NOMO-1 treated with dmso at 0.1 percent for 144 hours (cell line): ENCODE results near the gene RRAGD.
A peak's percentile ranks its signal among the peaks of the same experiment; 100 is the strongest.

Source experiments
- DNase-seq: peaks from one replicate; lab custom pipeline; 2025; ENCODE audit not compliant: unreplicated experiment; lab: John Stamatoyannopoulos, UW

RRAGD gene, protein sequence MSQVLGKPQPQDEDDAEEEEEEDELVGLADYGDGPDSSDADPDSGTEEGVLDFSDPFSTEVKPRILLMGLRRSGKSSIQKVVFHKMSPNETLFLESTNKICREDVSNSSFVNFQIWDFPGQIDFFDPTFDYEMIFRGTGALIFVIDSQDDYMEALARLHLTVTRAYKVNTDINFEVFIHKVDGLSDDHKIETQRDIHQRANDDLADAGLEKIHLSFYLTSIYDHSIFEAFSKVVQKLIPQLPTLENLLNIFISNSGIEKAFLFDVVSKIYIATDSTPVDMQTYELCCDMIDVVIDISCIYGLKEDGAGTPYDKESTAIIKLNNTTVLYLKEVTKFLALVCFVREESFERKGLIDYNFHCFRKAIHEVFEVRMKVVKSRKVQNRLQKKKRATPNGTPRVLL

GRCh38 chr6:89412071-89413005 lies at the start of gene RRAGD:
Gene RRAGD (minus strand): TSS chr6:89412273. CDS start chr6:89411993, 280 bp downstream.
- peak; percentile 36 for DNase-seq

GRCh38 chr6:89460713-89461112 lies 48.6 kb upstream of the RRAGD start:
- DNase-seq: no peak

DNA sequence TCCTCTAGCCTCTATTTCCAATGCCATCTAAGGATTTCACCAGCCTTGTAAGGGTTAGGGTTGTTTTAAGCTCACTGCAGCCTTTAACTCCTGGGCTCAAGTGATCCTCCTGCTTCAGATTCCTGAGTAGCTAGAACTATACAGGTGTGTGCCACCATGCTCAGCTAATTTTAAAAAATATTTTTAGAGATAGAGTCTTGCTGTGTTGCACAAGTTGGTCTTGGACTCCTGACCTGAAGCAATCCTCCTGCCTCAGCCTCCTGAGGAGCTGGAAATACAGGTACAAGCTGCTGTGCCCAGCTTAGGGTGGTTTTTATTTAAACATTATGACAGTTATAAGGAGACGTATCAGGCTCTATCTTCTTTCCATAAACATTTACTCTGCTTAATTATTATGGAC lies 47.4 kb upstream of the RRAGD start:
- DNase-seq: no peak

GRCh38 chr6:89458704-89459103 lies 46.6 kb upstream of the RRAGD start:
- DNase-seq: no peak

DNA sequence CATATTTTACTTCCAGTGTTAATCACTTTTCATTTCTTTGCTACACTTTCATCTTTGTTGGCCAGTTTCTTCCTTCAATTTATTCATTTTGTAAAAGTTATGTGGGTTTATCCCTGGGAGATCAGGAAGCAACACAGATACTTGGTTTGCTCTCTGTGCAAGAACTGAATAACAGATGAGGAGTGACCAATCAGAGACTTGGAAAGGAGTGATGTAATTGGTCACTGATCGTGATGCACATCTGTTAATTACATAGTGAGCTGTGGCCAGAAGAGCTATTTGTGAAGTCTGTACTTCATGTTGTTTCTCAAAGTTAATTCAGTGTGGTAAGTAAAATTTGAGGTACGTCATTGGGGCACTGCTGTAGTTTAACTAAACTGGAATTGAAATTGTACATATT lies 42.2 kb upstream of the RRAGD start:
- DNase-seq: no peak

DNA sequence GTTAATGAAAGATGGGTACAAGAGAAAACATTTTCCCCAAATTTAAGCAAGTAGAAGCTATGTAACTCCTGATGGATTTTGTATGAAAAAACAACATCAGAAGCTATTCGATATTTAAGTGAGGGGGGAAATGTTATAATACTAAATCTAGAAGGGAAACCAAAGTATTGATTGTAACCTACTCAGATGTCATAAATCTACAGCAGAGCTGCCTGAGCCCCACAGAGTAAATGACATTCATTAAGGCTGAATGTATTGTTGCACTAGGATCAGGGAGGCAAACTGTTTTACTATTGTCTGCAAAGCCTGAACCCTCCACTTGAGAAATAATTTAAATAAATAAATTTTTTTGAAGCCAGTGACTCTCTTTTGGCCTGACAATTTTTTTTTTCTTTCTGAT lies 40.2 kb upstream of the RRAGD start:
- no peak for DNase-seq

DNA sequence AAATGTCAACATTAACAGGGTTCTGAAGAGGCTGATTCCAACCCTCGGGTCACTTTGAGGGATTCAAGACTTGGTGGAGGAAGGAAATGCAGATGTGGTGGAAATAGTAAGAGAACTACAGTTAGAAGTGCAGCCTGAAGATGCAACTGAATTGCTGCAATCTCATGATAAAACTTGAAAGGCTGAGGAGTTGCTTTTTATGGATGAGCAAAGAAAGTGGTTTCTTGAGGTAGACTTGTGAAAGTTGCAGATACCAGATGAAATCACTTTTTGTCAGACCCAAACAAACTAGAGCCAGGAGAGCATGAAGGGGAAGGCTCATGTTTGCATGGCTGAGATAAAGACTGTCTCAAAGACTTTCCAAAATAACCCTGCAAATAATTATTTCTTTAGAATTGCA lies 37.1 kb upstream of the RRAGD start:
- DNase-seq: no peak

DNA sequence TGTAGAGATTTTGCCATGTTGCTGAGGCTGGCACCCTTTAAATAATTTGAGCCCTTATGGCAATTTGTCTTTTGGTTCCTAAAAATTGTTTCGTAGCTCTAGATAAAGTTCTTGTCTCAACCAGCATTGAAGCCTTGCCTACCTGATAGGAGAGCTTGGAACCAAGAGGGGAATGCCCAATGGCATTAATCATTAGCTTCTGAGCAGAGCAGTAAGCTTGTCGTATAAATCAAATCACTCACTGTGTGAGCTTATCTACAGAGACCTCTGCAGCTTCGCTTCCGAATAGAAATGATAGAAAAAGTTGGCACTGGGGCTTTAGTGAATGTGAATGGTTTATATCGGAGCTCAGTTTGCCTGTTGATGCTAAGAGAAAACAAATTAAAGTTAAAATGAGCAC lies 31.6 kb upstream of the RRAGD start:
- DNase-seq: no peak

GRCh38 chr6:89440200-89440599 lies 28.1 kb upstream of the RRAGD start:
- DNase-seq: no peak

DNA sequence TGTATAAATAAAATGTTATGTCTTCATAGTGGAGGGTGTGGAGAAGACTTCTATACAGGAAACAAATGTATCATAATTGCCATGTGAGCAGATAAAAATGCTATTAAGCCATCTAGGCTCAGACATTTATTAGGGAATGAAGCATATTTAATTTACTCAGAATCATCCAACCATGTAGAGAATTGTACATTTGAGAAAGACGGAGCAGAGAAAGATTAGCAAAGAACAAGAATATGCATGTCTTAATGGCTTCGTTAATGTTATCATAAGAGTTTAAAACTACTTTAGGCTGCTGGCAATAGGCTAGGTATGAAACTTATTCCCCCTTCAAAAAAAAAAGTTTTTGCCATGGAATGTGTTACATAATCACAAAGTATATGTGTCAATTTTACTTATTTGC lies 26.9 kb upstream of the RRAGD start:
- no peak for DNase-seq

- no peak for DNase-seq
Observed at GRCh38 chr6:89438248-89438647, 26.2 kb upstream of the RRAGD start.

DNA sequence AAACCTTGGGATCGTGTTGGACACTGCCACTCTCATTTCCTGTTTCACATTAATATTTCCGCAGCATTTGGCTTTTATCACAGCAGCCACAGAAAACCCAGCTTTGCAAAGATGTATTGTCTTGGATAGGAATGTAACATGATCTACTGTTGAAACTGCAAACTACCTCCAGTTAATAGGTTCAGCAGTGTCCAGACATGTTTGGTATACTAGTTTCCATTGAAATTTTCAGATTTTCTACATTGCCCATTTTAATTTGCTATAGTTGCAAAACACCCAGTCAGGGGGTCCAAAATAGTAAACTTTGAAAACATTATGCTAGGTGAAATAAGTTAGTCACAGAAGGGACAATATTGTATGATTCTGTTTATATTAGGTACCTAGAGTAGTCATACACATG lies 24.2 kb upstream of the RRAGD start:
- DNase-seq: no peak

DNA sequence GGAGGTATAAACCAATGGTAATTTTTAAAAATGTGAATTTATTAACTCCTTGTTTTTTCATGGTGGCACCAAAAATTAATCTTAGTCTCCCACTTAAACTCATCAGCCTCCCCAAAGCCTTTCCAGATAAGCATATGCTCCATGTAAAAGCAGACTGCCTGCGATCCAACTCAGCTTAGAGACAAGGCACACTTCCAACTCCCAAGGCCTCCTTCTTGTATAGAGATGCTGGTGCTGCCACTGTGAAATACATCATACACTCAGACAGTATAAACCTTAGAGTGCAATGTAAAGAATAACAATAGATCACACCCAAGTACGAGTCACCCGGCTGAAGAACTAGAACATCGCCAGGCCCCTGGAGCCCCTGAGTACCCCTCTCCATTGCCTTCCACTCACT lies 22.9 kb upstream of the RRAGD start:
- no peak for DNase-seq

DNA sequence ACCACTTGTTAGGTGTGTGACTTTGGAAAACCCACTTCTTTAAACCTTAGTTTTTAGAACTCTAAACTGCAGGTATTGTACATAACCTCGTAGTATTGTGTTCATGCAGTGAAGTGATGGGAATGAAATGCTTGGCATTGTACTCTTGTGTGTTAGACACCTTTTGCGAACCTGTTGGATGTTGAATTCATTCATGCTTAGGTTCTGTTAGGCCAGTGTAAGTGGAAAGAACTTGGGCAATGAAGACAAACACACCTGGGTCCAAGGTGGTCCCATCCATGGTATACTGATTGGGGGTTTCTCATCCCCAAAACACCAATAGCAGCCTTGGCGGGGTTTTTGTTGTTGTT lies 22.1 kb upstream of the RRAGD start:
- no peak for DNase-seq

DNA sequence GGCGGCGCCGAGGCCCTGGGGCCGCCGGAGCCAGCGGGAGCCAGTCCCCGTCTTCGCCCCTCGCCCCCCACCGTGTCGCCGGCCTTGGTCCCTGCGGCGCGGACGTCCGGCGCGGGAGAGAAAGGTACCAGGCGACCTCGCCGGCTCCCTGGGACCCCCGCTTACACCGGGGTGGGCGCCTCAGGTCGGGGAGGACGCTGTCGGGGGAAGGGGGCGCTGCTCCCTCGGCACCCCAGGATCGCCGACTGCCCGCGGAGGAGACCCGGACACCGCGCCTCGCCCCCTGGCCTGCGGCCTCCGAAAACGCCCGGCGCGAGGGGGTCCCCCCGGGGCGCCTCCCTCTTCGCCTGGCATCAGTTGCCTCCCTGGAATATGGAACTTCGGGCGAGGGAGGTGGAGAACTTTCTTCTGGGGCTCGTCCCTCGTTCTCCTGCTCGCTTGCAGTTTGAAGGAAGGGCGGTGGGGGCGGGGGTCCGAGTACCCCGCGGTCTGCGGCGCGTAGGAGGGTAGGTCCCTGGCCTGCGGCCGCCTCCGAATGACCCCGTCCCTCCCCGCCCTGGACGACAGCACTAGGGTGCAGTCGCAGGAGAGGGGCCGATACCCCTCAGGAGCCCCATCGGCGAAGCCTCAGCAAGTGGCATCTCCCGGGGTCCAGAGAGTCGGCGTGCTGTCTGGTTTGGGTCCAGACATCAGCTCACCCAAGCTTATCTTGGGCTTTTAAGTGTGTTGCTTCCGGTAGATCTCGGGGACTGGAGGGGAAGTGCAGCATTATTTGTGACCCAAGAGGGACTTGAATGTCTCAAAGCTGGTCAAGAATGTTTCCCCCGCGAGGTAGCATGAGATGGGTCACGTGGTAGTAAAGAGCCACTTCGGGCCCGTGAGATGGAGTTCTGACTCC lies 21.4 kb upstream of the RRAGD start:
- peak; percentile 25 for DNase-seq

DNA sequence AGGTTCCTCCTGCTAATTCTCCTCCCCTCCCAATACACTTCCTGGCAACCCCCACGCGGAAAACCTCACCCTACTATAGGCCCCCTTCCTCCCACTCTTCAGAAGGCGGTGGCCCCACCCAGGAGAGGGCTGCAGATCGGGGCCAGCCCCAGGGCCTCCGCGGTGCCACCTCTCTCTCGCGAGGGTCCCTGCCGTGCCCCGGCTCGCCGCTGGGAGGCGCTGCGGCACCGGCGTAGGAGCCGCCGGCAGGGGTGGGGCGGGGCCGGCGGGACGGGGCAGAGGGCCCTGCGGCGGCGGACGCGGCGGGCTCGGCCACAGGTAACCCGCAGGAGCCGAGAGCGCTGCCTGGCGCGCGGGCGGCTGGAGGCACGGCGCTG lies 20.8 kb upstream of the RRAGD start, which contains the start of gene ANKRD6:
Gene ANKRD6 (plus strand): TSS at position 278 of the 377 bp plus-strand sequence. CDS start 133,825 bp downstream, outside the sequence.
- DNase-seq: peak; percentile 55

- no peak for DNase-seq
Observed at GRCh38 chr6:89430201-89430962, 18.3 kb upstream of the RRAGD start.

DNA sequence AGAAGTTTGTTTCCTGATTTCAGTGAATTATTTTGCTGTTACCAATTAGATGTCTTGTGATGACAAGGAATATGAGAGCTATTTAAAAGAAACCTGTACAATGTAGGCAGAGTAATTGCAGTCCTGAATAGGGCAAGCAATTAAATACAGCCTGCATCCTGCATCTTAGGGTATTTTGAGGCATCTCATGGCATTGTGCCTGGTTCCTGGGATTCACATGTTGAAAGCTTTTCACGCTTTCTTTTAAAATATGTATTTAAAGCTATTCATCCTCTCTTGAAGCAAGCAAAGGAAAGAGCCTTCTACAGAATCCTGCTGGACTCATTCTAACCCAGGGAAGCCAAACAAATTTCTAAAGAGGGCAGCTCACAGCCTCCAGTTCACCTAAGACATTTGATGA lies 4.7 kb upstream of the RRAGD start:
- no peak for DNase-seq

- no peak for DNase-seq
Observed at GRCh38 chr6:89415185-89415584, 3.1 kb upstream of the RRAGD start.

DNA sequence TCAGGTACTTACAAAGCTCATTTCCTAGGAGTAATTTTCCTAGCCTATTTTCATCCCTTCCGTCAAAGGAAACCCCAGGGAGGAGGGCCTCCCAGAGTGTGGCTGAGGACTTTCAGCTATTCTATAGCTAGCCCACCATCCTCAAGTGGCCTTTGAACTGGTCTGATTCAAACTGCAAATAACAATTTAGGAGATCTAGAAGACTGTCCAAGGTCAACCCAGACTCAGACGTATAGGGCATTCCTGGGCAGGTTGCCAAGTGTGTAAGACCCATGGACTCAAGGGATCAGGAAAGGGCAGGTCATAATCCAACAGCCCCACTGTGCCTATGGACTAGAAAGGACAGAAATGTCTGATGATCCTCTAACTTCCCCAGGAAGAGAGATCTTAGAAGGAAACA lies 2.1 kb upstream of the RRAGD start:
- DNase-seq: no peak
